ENCODE measurements around the gene ZNF341.

The ZNF341 gene

GRCh38 chr20:33827109-33827508 lies 95.3 kb downstream of the ZNF341 start:
- no peak for DNase-seq

- no peak for DNase-seq
These were observed 96.0 kb downstream of the ZNF341 start for GRCh38 chr20:33827634-33828325.

GRCh38 chr20:33828326-33828844 lies 96.6 kb downstream of the ZNF341 start:
- no peak for DNase-seq

GRCh38 chr20:33828967-33829560 lies 97.3 kb downstream of the ZNF341 start:
- DNase-seq: no peak

GRCh38 chr20:33829636-33830035 lies 97.8 kb downstream of the ZNF341 start:
- no peak for DNase-seq

- no peak for DNase-seq
These were observed 98.6 kb downstream of the ZNF341 start for GRCh38 chr20:33830371-33830770.

GRCh38 chr20:33832103-33832804 lies 100.5 kb downstream of the ZNF341 start:
- no peak for DNase-seq

GRCh38 chr20:33833333-33833732 lies 101.5 kb downstream of the ZNF341 start:
- DNase-seq: no peak

GRCh38 chr20:33835615-33836172 lies 103.9 kb downstream of the ZNF341 start:
- DNase-seq: no peak

GRCh38 chr20:33836277-33836676 lies 104.5 kb downstream of the ZNF341 start:
- DNase-seq: no peak

- no peak for DNase-seq
These were observed 105.5 kb downstream of the ZNF341 start for GRCh38 chr20:33837096-33837830.

GRCh38 chr20:33838035-33838864 lies 106.5 kb downstream of the ZNF341 start:
- DNase-seq: no peak

- DNase-seq: peak; percentile 11 to 32
These were observed 107.8 kb downstream of the ZNF341 start for GRCh38 chr20:33839591-33839990.

- DNase-seq: no peak
These were observed 108.4 kb downstream of the ZNF341 start for GRCh38 chr20:33840160-33840559.

- DNase-seq: no peak
These were observed 109.1 kb downstream of the ZNF341 start for GRCh38 chr20:33840759-33841435.

- no peak for DNase-seq
These were observed 109.6 kb downstream of the ZNF341 start for GRCh38 chr20:33841436-33841799.
